Right lobe of liver (tissue), 6 donors: Measurements from ENCODE around the gene IGFBP5. TPM values are rescaled to one million over a fixed set of nuclear protein-coding genes. Genes with fewer than 3 reads are reported as not detected.

Source experiments
- ATAC-seq, 4 donors: fragments of 200-7000 bp; cut with Tn5 transposase; one replicate each; pipeline ENCODE4 v1.9.1; 2020; ENCODE audit warnings: mild to moderate bottlenecking in 4 of 4, moderate library complexity in 4 of 4
- DNase-seq, 3 donors: peaks; one replicate each; pipeline ENCODE4 v3.0.0-alpha.2; 2020
- H3K27ac ChIP-seq, 3 donors: fragments of 200-600 bp; one replicate each; pipeline ENCODE4 v1.8.0; 2022
- H3K27me3 ChIP-seq, 2 donors: fragments of 200-600 bp; one replicate each; pipeline ENCODE4 v1.8.0; 2022
- H3K36me3 ChIP-seq, 4 donors: fragments of 200-600 bp; sonication (generic) in 1 of 4; one replicate each; pipeline versions ENCODE4 v1.5.1 to v1.8.0; 2017 to 2022; ENCODE audit warnings: control low read depth in 1 of 4
- H3K4me1 ChIP-seq, 4 donors: fragments of 200-600 bp; sonication (generic) in 1 of 4; one replicate each; pipeline versions ENCODE4 v1.5.1 to v1.8.0; 2017 to 2022; ENCODE audit warnings: control low read depth in 1 of 4
- H3K4me3 ChIP-seq, 3 donors: fragments of 200-600 bp; one replicate each; pipeline ENCODE4 v1.8.0; 2022
- H3K9me3 ChIP-seq, 4 donors: fragments of 200-600 bp; sonication (generic) in 1 of 4; one replicate each; pipeline versions ENCODE4 v1.5.1 to v1.8.0; 2017 to 2022; ENCODE audit warnings: control low read depth in 1 of 4
- POLR2A ChIP-seq: fragments of 450-650 bp; IDR thresholded peaks from one replicate; pipeline ENCODE4 v1.6.1; 2017; ENCODE audit warnings: antibody characterized with exemption, mild to moderate bottlenecking
- WGBS: methylation state at CpG from one replicate; pipeline ENCODE4 v1.1.6; 2018; ENCODE audit warnings: low coverage, low lambda C conversion rate; ENCODE audit not compliant: insufficient coverage; ENCODE audit errors: missing lambda C conversion rate; 5-methylcytosine and 5-hydroxymethylcytosine counted together
- intact Hi-C, 2 donors: fragments of 100-400 bp; cut with DNase I; formaldehyde crosslinking; loops; one replicate each; pipeline versions ENCODE4 v1.11.2 to v1.14.1; 2022
- long read RNA-seq: library from polyadenylated mRNA; unstranded; transcript quantifications from one replicate; pipeline ENCODE4 v2.0.0, GENCODE V29; 2019
- total RNA-seq, 6 experiments: library from RNA; depleted of rRNA in 2 of 6; stranded (reverse); fragments of >200 nt in 2 of 6; fragmentation: NEBNext Ultra II Directional in 3 of 6; extraction: Animal tissue kit (Norgen Biotek cat#: 25700) in 3 of 6; gene quantifications; one replicate each; pipeline versions ENCODE4 v1.1.0 to v1.2.4, GENCODE V29; 2016 to 2023
- TF ChIP-seq, protein P1 (sequence below), 4 donors: fragments of 200-600 bp in 3 of 4; fragments of 450-650 bp in 1 of 4; IDR thresholded peaks; one replicate each; pipeline versions ENCODE4 v1.5.1 to v1.8.0; 2016 to 2022; ENCODE audit warnings: antibody characterized with exemption in 4 of 4, mild to moderate bottlenecking in 2 of 4
- donor health status: DM: no; HTN: yes; CAD: no.
- donor health status: DM: no; HTN: no; CAD: no.
- donor health status: DM: no; HTN: no; CAD: no.
- donor health status: DM: no; HTN: yes; CAD: no.
- donor health status: DM: no; HTN: yes; CAD: no.

IGFBP5 gene, protein sequence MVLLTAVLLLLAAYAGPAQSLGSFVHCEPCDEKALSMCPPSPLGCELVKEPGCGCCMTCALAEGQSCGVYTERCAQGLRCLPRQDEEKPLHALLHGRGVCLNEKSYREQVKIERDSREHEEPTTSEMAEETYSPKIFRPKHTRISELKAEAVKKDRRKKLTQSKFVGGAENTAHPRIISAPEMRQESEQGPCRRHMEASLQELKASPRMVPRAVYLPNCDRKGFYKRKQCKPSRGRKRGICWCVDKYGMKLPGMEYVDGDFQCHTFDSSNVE
- total RNA-seq, result 10 to 100 TPM; 13.7 to 76.0 (median 30.9) TPM
- long read RNA-seq, partial matches to known transcripts, result 0 of 8 reads
- long read RNA-seq, other reads (novel, unspliced or antisense), result 8 of 8 reads

DNA sequence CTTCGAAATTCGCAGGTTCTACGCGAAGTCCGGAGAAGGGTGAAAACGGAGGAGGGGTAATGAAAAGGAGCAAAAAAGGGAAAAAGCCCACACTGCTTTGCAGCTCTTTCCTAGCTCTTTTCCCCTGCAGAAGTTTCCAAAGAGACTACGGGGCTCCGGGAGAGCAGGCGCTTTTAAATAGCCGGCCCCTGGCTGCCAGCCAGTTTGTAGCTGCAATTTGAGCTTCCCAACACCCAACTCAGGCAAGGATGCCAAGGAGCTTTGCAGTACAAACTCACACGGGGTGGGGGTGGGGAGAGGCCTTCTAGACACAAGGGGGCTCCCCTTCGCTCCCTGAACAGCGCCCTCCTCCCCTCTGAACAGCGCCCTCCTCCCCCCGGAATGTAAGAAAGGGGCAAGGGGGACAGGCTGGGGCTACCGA is at the start of gene IGFBP5:
Gene IGFBP5 (minus strand): TSS at position 149 of the 421 bp plus-strand sequence. CDS start 774 bp downstream, outside the sequence.
- peak within 1 kb of the TSS in 2 of 3 donors; percentile 1 to 36 for H3K27ac ChIP-seq
- TF ChIP-seq, protein P1, sequence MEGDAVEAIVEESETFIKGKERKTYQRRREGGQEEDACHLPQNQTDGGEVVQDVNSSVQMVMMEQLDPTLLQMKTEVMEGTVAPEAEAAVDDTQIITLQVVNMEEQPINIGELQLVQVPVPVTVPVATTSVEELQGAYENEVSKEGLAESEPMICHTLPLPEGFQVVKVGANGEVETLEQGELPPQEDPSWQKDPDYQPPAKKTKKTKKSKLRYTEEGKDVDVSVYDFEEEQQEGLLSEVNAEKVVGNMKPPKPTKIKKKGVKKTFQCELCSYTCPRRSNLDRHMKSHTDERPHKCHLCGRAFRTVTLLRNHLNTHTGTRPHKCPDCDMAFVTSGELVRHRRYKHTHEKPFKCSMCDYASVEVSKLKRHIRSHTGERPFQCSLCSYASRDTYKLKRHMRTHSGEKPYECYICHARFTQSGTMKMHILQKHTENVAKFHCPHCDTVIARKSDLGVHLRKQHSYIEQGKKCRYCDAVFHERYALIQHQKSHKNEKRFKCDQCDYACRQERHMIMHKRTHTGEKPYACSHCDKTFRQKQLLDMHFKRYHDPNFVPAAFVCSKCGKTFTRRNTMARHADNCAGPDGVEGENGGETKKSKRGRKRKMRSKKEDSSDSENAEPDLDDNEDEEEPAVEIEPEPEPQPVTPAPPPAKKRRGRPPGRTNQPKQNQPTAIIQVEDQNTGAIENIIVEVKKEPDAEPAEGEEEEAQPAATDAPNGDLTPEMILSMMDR (IDR thresholded peaks at IDR 0.05), result no peak
- intact Hi-C loops, result no loop called here
- DNase-seq, result peak in 2 of 3 donors; percentile 54 to 68
- H3K9me3 ChIP-seq, result no peaks in the 10 kb centered on the region
- peaks cover 0 to 23% (median 7%) of the 10 kb centered on the region in 4 donors for H3K4me1 ChIP-seq
- ATAC-seq, result peak in 3 of 4 donors; percentile 6 to 41 (median 30)
- H3K27me3 ChIP-seq, result peaks cover 0 to 16% of the 10 kb centered on the region in 2 donors
- H3K4me3 ChIP-seq, result peak within 1 kb of the TSS; percentile 0 to 38 (median 38)
- H3K36me3 ChIP-seq, result no peaks in the 10 kb centered on the region
- 13% methylated on average over 13 of the region's 16 CpGs for WGBS

DNA sequence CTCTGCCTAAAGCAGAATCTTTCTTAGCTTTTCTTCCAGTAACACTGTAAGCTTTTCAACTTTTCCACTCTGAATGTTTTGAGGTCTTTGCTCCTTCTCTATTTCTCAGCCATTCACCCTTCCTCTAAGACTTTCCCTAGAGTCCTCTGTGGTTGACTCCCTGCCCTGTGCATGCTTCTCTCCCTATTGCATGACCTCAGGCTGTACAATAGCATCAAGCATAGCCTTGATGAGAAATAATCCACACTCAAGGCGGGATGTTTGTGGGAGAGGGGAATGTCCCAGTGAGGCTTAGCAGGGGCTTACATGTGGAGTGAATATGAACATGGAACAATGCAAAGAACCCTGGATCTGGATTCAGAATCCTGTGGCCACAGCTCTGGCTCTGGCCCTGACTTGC is 48.4 kb upstream of the IGFBP5 start:
- H3K27ac ChIP-seq, result no peak overlapping the region
- TF ChIP-seq POLR2A, result no peak
- TF ChIP-seq, protein P1 (IDR thresholded peaks at IDR 0.05), result no peak
- intact Hi-C loops, result no loop called here
- no peaks in the 10 kb centered on the region for H3K27me3 ChIP-seq
- no peak for ATAC-seq
- H3K9me3 ChIP-seq, result no peaks in the 10 kb centered on the region
- H3K36me3 ChIP-seq, result no peaks in the 10 kb centered on the region
- H3K4me1 ChIP-seq, result peaks cover 0 to 23% (median 10%) of the 10 kb centered on the region in 4 donors
- WGBS, result 86% methylated on average over 1 of the region's 1 CpG
- DNase-seq, result no peak
- H3K4me3 ChIP-seq, result no peak overlapping the region

DNA sequence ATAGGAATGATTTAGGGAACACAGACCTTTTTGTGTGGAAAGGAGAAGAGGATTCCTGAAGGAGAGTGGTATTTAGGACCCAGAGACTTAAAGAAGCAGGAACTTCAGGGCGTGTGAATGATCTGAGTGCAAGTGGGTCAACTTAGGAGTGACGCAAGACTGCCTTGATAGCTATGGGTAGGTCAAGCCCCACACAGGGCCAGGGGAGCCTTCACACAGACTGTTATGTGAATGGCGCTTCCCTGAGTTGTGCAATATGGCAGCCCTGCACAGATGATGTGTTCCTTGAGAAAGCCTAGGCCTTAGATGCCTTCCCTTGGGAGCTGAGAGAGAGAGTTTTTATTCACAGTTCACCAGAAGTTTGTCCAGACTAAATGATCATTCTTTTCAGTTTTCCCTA is 47.1 kb upstream of the IGFBP5 start:
- intact Hi-C loops, result no loop called here
- TF ChIP-seq, protein P1 (IDR thresholded peaks at IDR 0.05), result no peak
- no peak for TF ChIP-seq POLR2A
- H3K27ac ChIP-seq, result no peak overlapping the region
- H3K36me3 ChIP-seq, result no peaks in the 10 kb centered on the region
- ATAC-seq (peak in 1 of 4 donors; percentile 15), DNase-seq (no peak)
- no peaks in the 10 kb centered on the region for H3K9me3 ChIP-seq
- H3K4me1 ChIP-seq, result peaks cover 0 to 23% (median 10%) of the 10 kb centered on the region in 4 donors
- 0% methylated on average over 1 of the region's 3 CpGs for WGBS
- H3K27me3 ChIP-seq, result no peaks in the 10 kb centered on the region
- H3K4me3 ChIP-seq, result no peak overlapping the region

DNA sequence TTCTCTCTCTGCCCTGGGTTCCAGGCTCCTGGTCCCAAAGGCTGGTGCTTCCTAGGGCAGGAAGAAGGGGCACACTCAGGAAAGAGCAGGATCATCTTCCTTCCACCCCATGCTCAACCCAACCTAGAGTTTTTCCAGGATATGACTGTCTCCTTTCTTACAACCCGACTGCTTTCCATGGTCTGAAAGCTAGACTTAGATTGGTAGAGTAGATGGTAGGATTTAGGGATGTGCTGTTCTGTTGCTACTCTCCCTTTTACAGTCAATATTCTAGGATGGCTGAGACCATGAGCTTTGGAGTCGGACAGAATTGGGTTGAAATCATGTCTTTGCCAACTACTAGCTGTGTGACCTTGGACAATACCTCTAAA is 45.9 kb upstream of the IGFBP5 start:
- peaks cover 0 to 23% (median 10%) of the 10 kb centered on the region in 4 donors for H3K4me1 ChIP-seq
- DNase-seq (no peak), ATAC-seq (peak; percentile 23 to 57 (median 42))
- intact Hi-C loops, result no loop called here
- no peak overlapping the region for H3K4me3 ChIP-seq
- H3K36me3 ChIP-seq, result no peaks in the 10 kb centered on the region
- WGBS, result 24% methylated on average over 2 of the region's 2 CpGs
- TF ChIP-seq POLR2A, result no peak
- TF ChIP-seq, protein P1 (IDR thresholded peaks at IDR 0.05), result no peak
- peak overlapping the region in 2 of 3 donors; percentile 86 to 91 for H3K27ac ChIP-seq
- no peaks in the 10 kb centered on the region for H3K9me3 ChIP-seq
- no peaks in the 10 kb centered on the region for H3K27me3 ChIP-seq
